BJ (cell line): ENCODE data around the gene CAMK2D. TPM values are rescaled to one million over a fixed set of nuclear protein-coding genes. Genes with fewer than 3 reads are reported as not detected.

Experiments
- CTCF ChIA-PET: fragments of 350-600 bp; formaldehyde crosslinking; extraction: SDS; loops from one replicate; lab custom pipeline; 2021; ENCODE audit warnings: antibody characterized with exemption, inconsistent platforms; lab: Yijun Ruan, JAX
- POLR2A ChIA-PET: fragments of 300-600 bp; sonication (Branson Sonifier 250); formaldehyde crosslinking; extraction: SDS; loops from one replicate; lab custom pipeline; 2021; ENCODE audit warnings: antibody characterized with exemption; lab: Charles Lee
- DNase-seq: peaks from one replicate; pipeline ENCODE4 v3.0.0-alpha.2; 2011; ENCODE audit warnings: low read depth
- H3K27me3 ChIP-seq: 2 replicates; pipeline ENCODE4 v1.6.0; 2011; ENCODE audit warnings: low read length; ENCODE audit not compliant: control insufficient read depth, insufficient read depth
- H3K36me3 ChIP-seq: 2 replicates; pipeline ENCODE4 v1.5.1; 2011; ENCODE audit warnings: low read length; ENCODE audit not compliant: control insufficient read depth, insufficient read depth
- H3K4me3 ChIP-seq: 2 replicates; pipeline ENCODE4 v1.5.1; 2011; ENCODE audit warnings: low read depth, mild to moderate bottlenecking, control low read depth, low read length
- polyA plus RNA-seq: library from polyadenylated mRNA; depleted of rRNA; stranded (reverse); fragments of >200 nt; gene quantifications from 2 replicates; pipeline ENCODE4 v1.2.3, GENCODE V29; 2011
- TF ChIP-seq, protein P1 (sequence below): IDR thresholded peaks from 2 replicates; pipeline ENCODE4 v1.5.1; 2011; ENCODE audit warnings: low read depth, mild to moderate bottlenecking, control low read depth, inconsistent platforms, low read length, moderate library complexity; ENCODE audit not compliant: insufficient read depth

The CAMK2D gene
- polyA plus RNA-seq, 1 experiment, result 41.8 TPM

- H3K27me3 ChIP-seq, result no peaks in the 10 kb centered on the region
- POLR2A ChIA-PET, result no interaction called here
- no peak overlapping the region for H3K4me3 ChIP-seq
- no peak for DNase-seq
- no peaks in the 10 kb centered on the region; the same call in 1 of the 2 replicates for H3K36me3 ChIP-seq
- TF ChIP-seq, protein P1, sequence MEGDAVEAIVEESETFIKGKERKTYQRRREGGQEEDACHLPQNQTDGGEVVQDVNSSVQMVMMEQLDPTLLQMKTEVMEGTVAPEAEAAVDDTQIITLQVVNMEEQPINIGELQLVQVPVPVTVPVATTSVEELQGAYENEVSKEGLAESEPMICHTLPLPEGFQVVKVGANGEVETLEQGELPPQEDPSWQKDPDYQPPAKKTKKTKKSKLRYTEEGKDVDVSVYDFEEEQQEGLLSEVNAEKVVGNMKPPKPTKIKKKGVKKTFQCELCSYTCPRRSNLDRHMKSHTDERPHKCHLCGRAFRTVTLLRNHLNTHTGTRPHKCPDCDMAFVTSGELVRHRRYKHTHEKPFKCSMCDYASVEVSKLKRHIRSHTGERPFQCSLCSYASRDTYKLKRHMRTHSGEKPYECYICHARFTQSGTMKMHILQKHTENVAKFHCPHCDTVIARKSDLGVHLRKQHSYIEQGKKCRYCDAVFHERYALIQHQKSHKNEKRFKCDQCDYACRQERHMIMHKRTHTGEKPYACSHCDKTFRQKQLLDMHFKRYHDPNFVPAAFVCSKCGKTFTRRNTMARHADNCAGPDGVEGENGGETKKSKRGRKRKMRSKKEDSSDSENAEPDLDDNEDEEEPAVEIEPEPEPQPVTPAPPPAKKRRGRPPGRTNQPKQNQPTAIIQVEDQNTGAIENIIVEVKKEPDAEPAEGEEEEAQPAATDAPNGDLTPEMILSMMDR, result no peak
- CTCF ChIA-PET, result interaction anchor here (0.6 kb wide), 1 partner anchor 288 kb away, joined by 3 read pairs; no protein-coding TSS in a partner anchor
Measured at GRCh38 chr4:113455061-113455460, 306.5 kb downstream of the CAMK2D start.

DNA sequence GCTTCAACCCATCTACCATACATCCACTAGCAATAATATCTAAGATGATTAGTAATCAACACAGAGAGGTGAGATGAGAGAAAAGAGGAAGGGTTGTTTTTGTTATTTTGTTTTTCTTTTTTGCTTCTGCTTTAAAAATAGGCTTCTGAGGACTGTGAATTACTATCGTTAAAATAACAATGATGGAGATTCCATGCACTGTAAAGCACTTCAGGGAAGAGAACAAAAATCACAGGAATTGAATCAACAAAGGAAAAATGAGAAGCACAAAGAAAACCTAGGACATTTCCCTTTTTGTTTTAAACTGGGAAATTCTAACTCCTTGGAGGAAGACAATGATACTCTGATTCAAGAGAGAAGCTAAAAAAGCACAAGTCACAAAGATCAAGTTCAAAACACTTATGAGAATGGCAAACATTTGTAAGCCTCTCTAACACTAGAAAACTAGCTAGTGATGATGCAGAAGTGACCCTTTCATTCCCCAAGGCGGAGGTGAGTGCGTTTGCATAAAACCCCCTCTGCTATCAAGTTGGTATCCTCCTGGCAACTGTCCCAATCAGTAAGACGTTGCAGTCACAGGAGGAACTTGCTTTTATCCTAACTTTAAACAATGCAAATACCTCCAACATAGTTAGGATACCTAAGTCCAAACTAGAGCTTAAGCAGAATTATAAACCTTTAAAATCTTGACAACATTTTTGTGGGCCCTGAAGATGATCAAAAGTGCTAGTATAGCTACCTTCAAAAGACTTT is 308.5 kb downstream of the CAMK2D start:
- TF ChIP-seq, protein P1, result no peak

GRCh38 chr4:113452152-113452551 is 309.4 kb downstream of the CAMK2D start:
- no peak for DNase-seq
- H3K4me3 ChIP-seq, result no peak overlapping the region
- ChIA-PET POLR2A (no interaction called here), CTCF (interaction anchor here (0.6 kb wide), 1 partner anchor 14 kb away, joined by 4 read pairs; no protein-coding TSS in a partner anchor)
- TF ChIP-seq, protein P1, result no peak
- no peaks in the 10 kb centered on the region; the same call in 1 of the 2 replicates for H3K36me3 ChIP-seq
- no peaks in the 10 kb centered on the region for H3K27me3 ChIP-seq

More for the DNA sequence above, 308.5 kb downstream of the CAMK2D start:
- DNase-seq, result no peak
- H3K36me3 ChIP-seq, result no peaks in the 10 kb centered on the region; the same call in 1 of the 2 replicates
- POLR2A ChIA-PET, result no interaction called here
- CTCF ChIA-PET, result no interaction called here
- no peak overlapping the region for H3K4me3 ChIP-seq
- no peaks in the 10 kb centered on the region for H3K27me3 ChIP-seq

DNA sequence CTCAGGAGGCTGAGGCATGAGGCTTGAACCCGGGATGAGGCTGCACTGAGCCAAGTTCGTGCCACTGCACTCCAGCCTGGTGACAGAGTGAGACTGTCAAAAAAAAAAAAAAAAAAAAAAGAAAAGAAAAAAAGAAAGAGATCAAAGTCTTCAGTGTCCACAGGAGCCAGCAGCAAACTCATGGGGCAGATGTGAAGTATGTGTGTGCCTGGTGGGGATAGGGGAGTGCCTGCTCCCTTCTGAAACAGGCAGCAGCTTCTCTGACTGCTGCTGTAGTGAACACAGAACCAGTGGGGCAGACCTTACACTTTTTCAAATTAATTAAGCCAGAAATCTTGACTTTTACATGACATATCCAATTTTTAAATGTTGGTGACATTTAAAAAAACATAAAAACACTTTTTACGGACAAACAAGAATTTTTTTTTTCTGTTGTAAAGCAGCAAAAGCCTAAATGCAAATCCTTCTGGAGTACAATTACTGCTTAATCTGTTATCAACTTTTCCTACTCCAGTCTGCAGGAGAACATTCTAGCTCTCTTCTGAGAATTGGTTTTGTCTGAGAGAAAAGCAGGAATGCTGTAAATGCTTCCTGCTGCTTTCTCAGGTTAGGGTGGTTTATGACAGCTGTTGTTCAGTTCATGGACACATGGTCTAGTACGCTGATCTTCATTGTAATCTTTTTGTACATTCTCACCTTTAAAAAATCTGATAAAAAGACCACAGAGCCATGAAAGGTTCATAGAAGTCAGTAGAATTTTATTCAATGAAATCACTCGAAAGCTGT is 311.1 kb downstream of the CAMK2D start:
- ChIA-PET POLR2A (no interaction called here), CTCF (interaction anchor here (1.0 kb wide), 2 partner anchors 17 to 52 kb away, joined by 3 to 5 read pairs; no protein-coding TSS in a partner anchor)
- no peaks in the 10 kb centered on the region for H3K36me3 ChIP-seq
- TF ChIP-seq, protein P1, result no peak
- DNase-seq, result no peak
- no peaks in the 10 kb centered on the region for H3K27me3 ChIP-seq
- H3K4me3 ChIP-seq, result no peak overlapping the region
